Neural cell (in vitro differentiated cells): Measurements from ENCODE around the gene MPIG6B. TPM values are rescaled to one million over a fixed set of nuclear protein-coding genes. Genes with fewer than 3 reads are reported as not detected.

ENCODE experiments used
- H2AFZ ChIP-seq: fragments of 200-600, 300-800 bp; sonication (generic), shearing (Covaris generic); 2 replicates; pipeline ENCODE4 v1.6.0; 2014; ENCODE audit warnings: low read depth, mild to moderate bottlenecking, antibody characterized with exemption, low read length, moderate library complexity
- H3F3A ChIP-seq: fragments of 200-600 bp; shearing (Covaris generic); 2 replicates; pipeline ENCODE4 v1.6.1; 2016; ENCODE audit warnings: mild to moderate bottlenecking, moderate library complexity, mixed read lengths, antibody characterized with exemption, low read length; ENCODE audit not compliant: insufficient read depth, poor library complexity, severe bottlenecking
- H3K27ac ChIP-seq: fragments of 200-600, 300-800 bp; sonication (generic), shearing (Covaris generic); 2 replicates; pipeline ENCODE4 v1.5.1; 2014; ENCODE audit warnings: mild to moderate bottlenecking, low read length, moderate library complexity
- H3K27me3 ChIP-seq: fragments of 300-800, 200-600 bp; sonication (generic), shearing (Covaris generic); 2 replicates; pipeline ENCODE4 v1.6.0; 2014; ENCODE audit warnings: mild to moderate bottlenecking, low read depth, low read length, moderate library complexity; ENCODE audit not compliant: insufficient read depth
- H3K36me3 ChIP-seq: fragments of 300-800, 200-600 bp; sonication (generic), shearing (Covaris generic); 2 replicates; pipeline ENCODE4 v1.5.1; 2014; ENCODE audit warnings: mild to moderate bottlenecking, antibody characterized with exemption, low read length, moderate library complexity; ENCODE audit not compliant: insufficient read depth
- H3K4me2 ChIP-seq: fragments of 300-800, 200-600 bp; sonication (generic), shearing (Covaris generic); 2 replicates; pipeline ENCODE4 v1.6.0; 2014; ENCODE audit warnings: mild to moderate bottlenecking, low read length
- H3K4me3 ChIP-seq: fragments of 300-800, 200-600 bp; sonication (generic), shearing (Covaris generic); 2 replicates; pipeline ENCODE4 v1.5.1; 2014; ENCODE audit warnings: mild to moderate bottlenecking, low read length, moderate library complexity
- H3K79me2 ChIP-seq: fragments of 200-600 bp; shearing (Covaris generic); replicated peaks from 2 replicates; pipeline ENCODE4 v1.6.0; 2014; ENCODE audit warnings: mild to moderate bottlenecking, low read length, moderate library complexity; ENCODE audit not compliant: insufficient read depth
- H3K9ac ChIP-seq: fragments of 300-800, 200-600 bp; sonication (generic), shearing (Covaris generic); 2 replicates; pipeline ENCODE4 v1.6.1; 2016; ENCODE audit warnings: mild to moderate bottlenecking, low read length, mixed read lengths
- H3K9me2 ChIP-seq: fragments of 200-600 bp; shearing (Covaris generic); 2 replicates; pipeline ENCODE4 v1.6.1; 2016; ENCODE audit warnings: mild to moderate bottlenecking, low read length, mixed read lengths; ENCODE audit not compliant: insufficient read depth
- H3K9me3 ChIP-seq: fragments of 200-600, 300-800 bp; sonication (generic), shearing (Covaris generic); 2 replicates; pipeline ENCODE4 v1.6.1; 2016; ENCODE audit warnings: mild to moderate bottlenecking, mixed run types, low read length, moderate library complexity, mixed read lengths
- H4K20me1 ChIP-seq: fragments of 200-600 bp; shearing (Covaris generic); 2 replicates; pipeline ENCODE4 v1.6.1; 2016; ENCODE audit warnings: mild to moderate bottlenecking, mixed run types; ENCODE audit not compliant: insufficient read depth
- CTCF ChIP-seq: fragments of 450-650 bp; IDR thresholded peaks from 2 replicates; pipeline ENCODE4 v1.5.1; 2014; ENCODE audit warnings: antibody characterized with exemption, mild to moderate bottlenecking, moderate library complexity; ENCODE audit not compliant: poor library complexity, severe bottlenecking
- EP300 ChIP-seq: fragments of 450-650 bp; conservative IDR thresholded peaks from 2 replicates; pipeline ENCODE4 v1.6.1; 2014; ENCODE audit warnings: antibody characterized with exemption, mild to moderate bottlenecking, moderate library complexity; ENCODE audit not compliant: poor library complexity, severe bottlenecking
- EZH2 ChIP-seq: fragments of 200-600, 300-800 bp; shearing (Covaris generic), sonication (generic); IDR thresholded peaks from 2 replicates; pipeline ENCODE4 v1.6.1; 2014; ENCODE audit warnings: antibody characterized with exemption, low read length, borderline replicate concordance, mild to moderate bottlenecking; ENCODE audit not compliant: insufficient read depth, poor library complexity, severe bottlenecking
- MXI1 ChIP-seq: fragments of 450-650 bp; conservative IDR thresholded peaks from 2 replicates; pipeline ENCODE4 v1.6.1; 2014; ENCODE audit warnings: antibody characterized with exemption, mild to moderate bottlenecking; ENCODE audit not compliant: poor library complexity, severe bottlenecking
- POLR2AphosphoS5 ChIP-seq: IDR thresholded peaks from 2 replicates; pipeline ENCODE4 v1.6.1; 2012
- RAD21 ChIP-seq: fragments of 450-650 bp; conservative IDR thresholded peaks from 2 replicates; pipeline ENCODE4 v1.6.1; 2014; ENCODE audit warnings: antibody characterized with exemption, mild to moderate bottlenecking, moderate library complexity
- REST ChIP-seq: IDR thresholded peaks from 2 replicates; pipeline ENCODE4 v1.6.1; 2012; ENCODE audit warnings: borderline replicate concordance
- SMC3 ChIP-seq: fragments of 450-650 bp; conservative IDR thresholded peaks from 2 replicates; pipeline ENCODE4 v1.6.1; 2014; ENCODE audit warnings: antibody characterized with exemption, mild to moderate bottlenecking, moderate library complexity; ENCODE audit not compliant: poor library complexity
- TAF1 ChIP-seq: IDR thresholded peaks from 2 replicates; pipeline ENCODE4 v1.6.1; 2012; ENCODE audit warnings: low read depth
- polyA plus RNA-seq: library from polyadenylated mRNA; depleted of rRNA; stranded (reverse); fragments of >200 nt; gene quantifications from 2 replicates; pipeline ENCODE4 v1.2.3, GENCODE V29; 2014

The MPIG6B gene
- polyA plus RNA-seq, 1 donor from 2014 or later = not detected

- peaks cover 19% of the 10 kb centered on the region for H3K79me2 ChIP-seq
- no peak overlapping the region for H3K4me3 ChIP-seq
- no peak overlapping the region for H3K9ac ChIP-seq
- H3K9me3 ChIP-seq = no peaks in the 10 kb centered on the region
- H2AFZ ChIP-seq = no peak overlapping the region
- no peak for TF ChIP-seq REST
- no peak for TF ChIP-seq EZH2
- no peak for TF ChIP-seq RAD21
- TF ChIP-seq SMC3 = no peak
- TF ChIP-seq CTCF = no peak
- TF ChIP-seq MXI1 = no peak
- no peak for TF ChIP-seq POLR2AphosphoS5
- TF ChIP-seq EP300 = no peak
- no peak for TF ChIP-seq TAF1
- no peak overlapping the region for H3K4me2 ChIP-seq
- no peaks in the 10 kb centered on the region for H4K20me1 ChIP-seq
- H3K27me3 ChIP-seq = no peaks in the 10 kb centered on the region
- H3K27ac ChIP-seq = no peak overlapping the region
- H3F3A ChIP-seq = no peaks in the 10 kb centered on the region
- no peaks in the 10 kb centered on the region for H3K9me2 ChIP-seq
- no peaks in the 10 kb centered on the region for H3K36me3 ChIP-seq
Observed at GRCh38 chr6:31705931-31706330, 17.2 kb upstream of the MPIG6B start.

GRCh38 chr6:31706599-31706998 lies 16.6 kb upstream of the MPIG6B start, which contains the start of gene LY6G6F:
Gene LY6G6F (plus strand): TSS chr6:31706866. CDS start chr6:31706907, 41 bp downstream.
- Histone ChIP-seq H3K9me2 (no peaks in the 10 kb centered on the region), H3F3A (no peaks in the 10 kb centered on the region), H3K4me2 (no peak within 1 kb of the TSS), H2AFZ (no peak within 1 kb of the TSS), H3K9ac (no peak within 1 kb of the TSS), H3K27ac (no peak within 1 kb of the TSS), H3K79me2 (peaks cover 12% of the 10 kb centered on the region), H4K20me1 (no peaks in the 10 kb centered on the region), H3K36me3 (no peaks in the 10 kb centered on the region), H3K27me3 (no peaks in the 10 kb centered on the region), H3K9me3 (no peaks in the 10 kb centered on the region), H3K4me3 (no peak within 1 kb of the TSS)
- TF ChIP-seq REST = no peak
- TF ChIP-seq EP300 = no peak
- TF ChIP-seq SMC3 = no peak
- TF ChIP-seq CTCF = no peak
